ENCODE data around the gene TRABD. TPM values are rescaled to one million over a fixed set of nuclear protein-coding genes. Genes with fewer than 3 reads are reported as not detected.
A peak's percentile ranks its signal among the peaks of the same experiment; 100 is the strongest.

TRABD gene
- total RNA-seq, 6 experiments from 2014 or later = 25.0 to 36.0 (median 27.6) TPM

DNA sequence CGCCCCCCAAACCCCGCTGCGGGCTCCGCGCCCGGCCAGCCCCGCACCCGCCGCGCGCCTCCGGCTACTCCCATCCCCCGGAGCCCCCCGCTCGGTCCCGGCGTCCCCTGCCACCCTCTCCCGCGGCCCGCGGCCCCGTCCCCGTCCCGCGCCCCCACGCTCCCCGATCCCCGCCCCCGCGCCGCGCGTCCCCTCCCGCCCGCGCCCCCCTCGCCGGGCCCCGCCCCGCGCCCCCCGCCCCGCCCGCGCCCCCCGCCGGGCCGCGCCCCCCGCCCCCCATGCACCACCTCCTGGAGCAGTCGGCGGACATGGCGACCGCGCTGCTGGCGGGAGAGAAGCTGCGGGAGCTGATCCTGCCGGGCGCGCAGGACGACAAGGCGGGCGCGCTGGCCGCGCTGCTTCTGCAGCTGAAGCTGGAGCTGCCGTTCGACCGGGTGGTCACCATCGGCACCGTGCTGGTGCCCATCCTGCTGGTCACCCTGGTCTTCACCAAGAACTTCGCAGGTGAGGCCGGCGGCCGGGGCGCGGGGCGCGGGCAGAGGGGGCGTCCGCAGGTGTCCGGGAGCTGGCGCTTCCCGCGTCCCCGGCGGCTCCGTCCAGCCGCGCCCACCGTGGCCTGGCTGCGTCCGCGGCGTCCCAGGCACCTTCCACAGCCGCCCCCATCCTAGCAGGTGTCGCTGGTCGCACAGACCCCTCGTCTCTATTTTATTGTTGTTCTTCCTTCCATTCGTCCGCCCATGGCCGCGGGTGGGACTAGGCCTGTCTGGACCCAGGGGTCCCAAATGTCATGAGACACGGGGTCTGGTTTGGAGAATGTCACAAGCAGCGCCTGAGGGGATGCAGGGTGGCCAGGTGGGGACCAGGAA lies 15.0 kb upstream of the TRABD start, which contains the start of gene PANX2:
TSS of gene PANX2 (plus strand) at position 279 of the 866 bp plus-strand sequence. CDS start at position 279, 0 bp downstream.
- no peaks in the 10 kb centered on the region for H3K4me1 Mint-ChIP-seq (ENCODE audit: low read depth)
- H3K9me3 Mint-ChIP-seq = no peaks in the 10 kb centered on the region
- H3K4me3 Mint-ChIP-seq = peak within 1 kb of the TSS; percentile 76
- no peaks in the 10 kb centered on the region for H3K36me3 Mint-ChIP-seq (ENCODE audit: low read depth)
- DNase-seq = no peak
- TF ChIP-seq, protein P1, sequence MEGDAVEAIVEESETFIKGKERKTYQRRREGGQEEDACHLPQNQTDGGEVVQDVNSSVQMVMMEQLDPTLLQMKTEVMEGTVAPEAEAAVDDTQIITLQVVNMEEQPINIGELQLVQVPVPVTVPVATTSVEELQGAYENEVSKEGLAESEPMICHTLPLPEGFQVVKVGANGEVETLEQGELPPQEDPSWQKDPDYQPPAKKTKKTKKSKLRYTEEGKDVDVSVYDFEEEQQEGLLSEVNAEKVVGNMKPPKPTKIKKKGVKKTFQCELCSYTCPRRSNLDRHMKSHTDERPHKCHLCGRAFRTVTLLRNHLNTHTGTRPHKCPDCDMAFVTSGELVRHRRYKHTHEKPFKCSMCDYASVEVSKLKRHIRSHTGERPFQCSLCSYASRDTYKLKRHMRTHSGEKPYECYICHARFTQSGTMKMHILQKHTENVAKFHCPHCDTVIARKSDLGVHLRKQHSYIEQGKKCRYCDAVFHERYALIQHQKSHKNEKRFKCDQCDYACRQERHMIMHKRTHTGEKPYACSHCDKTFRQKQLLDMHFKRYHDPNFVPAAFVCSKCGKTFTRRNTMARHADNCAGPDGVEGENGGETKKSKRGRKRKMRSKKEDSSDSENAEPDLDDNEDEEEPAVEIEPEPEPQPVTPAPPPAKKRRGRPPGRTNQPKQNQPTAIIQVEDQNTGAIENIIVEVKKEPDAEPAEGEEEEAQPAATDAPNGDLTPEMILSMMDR (IDR thresholded peaks at IDR 0.05) = no peak
- peak within 1 kb of the TSS; percentile 49; the same call in 1 of the 2 replicates for H3K27ac Mint-ChIP-seq
- H3K27me3 Mint-ChIP-seq (ENCODE audit: insufficient read depth) = peaks cover 28% of the 10 kb centered on the region

DNA sequence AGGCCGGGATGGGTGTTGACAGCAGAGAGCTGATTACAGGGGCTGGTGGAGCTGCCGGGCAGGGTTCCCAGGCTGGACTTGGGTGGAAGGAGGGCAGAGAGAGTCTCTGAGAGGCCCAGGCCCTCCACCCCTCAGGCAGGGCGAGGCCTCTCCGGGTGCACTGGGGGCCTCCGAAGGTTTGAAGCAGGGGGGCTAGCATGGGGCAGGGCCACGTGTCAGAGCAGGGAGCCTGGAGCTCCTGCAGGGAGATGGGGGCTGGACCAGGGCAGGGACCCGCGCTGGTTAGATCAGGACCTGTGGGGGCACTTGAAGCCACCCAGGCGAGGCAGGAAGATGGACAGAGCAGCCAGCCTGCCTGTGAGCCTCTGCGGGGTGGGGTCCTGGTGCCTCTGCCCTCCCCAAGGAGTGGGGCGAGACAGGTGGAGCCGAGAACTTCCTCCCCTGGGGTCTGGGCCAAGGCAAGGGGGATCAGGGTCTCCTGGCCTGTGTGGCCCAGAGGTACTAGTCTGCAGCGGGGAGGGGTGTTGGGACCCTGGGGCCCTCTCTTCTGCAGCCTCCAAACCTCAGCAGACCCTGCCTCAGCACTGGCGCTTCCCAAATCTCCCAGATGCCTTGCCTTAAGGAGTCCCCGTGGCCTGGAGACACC lies 14.3 kb upstream of the TRABD start:
- Mint-ChIP-seq H3K9me3 (no peaks in the 10 kb centered on the region), H3K27me3 (ENCODE audit: insufficient read depth) (peaks cover 28% of the 10 kb centered on the region), H3K27ac (peak overlapping the region; percentile 49; the same call in 1 of the 2 replicates), H3K4me1 (ENCODE audit: low read depth) (no peaks in the 10 kb centered on the region), H3K4me3 (peak overlapping the region; percentile 76), H3K36me3 (ENCODE audit: low read depth) (no peaks in the 10 kb centered on the region)
- DNase-seq = no peak
- TF ChIP-seq, protein P1 (IDR thresholded peaks at IDR 0.05) = no peak

DNA sequence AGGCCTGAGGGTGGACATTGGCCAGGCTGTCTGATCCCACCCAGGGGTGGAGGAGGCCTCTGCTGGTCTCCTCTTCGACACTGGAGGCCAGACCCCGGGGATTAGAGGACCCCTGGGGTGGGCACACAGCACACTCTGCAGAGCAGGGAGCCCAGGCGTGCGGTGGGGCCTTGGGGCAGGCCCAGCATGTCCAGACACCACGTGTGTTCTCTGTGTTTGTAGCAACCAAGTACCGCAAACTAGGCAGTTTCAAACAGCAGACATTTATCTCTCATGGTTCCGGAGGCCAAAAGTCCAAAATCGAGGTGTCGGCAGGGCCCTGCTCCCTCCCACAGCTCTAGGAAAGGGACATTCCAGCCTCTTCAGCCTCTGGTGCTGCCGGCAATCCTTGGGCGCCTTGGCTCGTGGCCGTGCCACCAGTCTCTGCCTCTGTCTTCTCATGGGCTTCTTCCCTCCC lies 13.7 kb upstream of the TRABD start:
- H3K4me3 Mint-ChIP-seq = no peak overlapping the region
- H3K9me3 Mint-ChIP-seq = no peaks in the 10 kb centered on the region
- DNase-seq = no peak
- H3K27ac Mint-ChIP-seq = no peak overlapping the region
- H3K36me3 Mint-ChIP-seq (ENCODE audit: low read depth) = no peaks in the 10 kb centered on the region
- H3K27me3 Mint-ChIP-seq (ENCODE audit: insufficient read depth) = peaks cover 28% of the 10 kb centered on the region
- TF ChIP-seq, protein P1 (IDR thresholded peaks at IDR 0.05) = no peak
- H3K4me1 Mint-ChIP-seq (ENCODE audit: low read depth) = no peaks in the 10 kb centered on the region

DNA sequence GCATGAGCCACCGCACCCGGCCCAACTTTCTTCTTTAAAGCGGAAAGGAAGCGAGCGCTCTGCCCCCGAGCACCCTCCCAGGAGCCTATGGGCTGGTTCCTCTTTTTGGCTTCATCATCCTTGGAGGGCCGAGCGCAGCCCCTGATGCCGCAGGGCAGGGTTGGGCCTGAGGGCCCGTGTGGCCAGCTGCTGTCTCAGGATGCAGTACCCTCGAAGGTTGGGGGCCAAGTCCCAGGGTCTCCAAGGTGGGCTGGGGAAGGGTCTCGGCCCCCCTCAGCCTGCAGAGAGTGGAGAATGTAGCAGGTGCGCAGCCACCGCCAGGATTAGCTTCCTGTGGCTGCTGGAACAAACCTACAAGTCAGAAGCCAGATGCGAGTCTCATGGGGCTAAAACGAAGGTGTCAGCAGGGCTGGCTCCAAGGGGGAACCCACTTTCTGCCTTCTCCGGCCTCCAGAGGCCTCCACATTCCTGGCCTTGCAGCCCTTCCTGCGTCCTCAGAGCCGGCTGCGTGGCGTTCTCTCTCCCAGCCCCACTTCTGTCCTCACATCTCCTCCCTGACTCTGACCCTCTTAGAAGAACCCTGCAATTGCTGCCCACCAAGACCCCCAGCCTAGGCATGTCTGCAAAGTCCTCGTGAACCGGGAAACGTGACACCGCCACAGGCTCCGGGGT lies 12.3 kb upstream of the TRABD start:
- H3K27ac Mint-ChIP-seq = no peak overlapping the region
- no peaks in the 10 kb centered on the region for H3K9me3 Mint-ChIP-seq
- TF ChIP-seq, protein P1 (IDR thresholded peaks at IDR 0.05) = no peak
- no peaks in the 10 kb centered on the region for H3K36me3 Mint-ChIP-seq (ENCODE audit: low read depth)
- peaks cover 25% of the 10 kb centered on the region for H3K27me3 Mint-ChIP-seq (ENCODE audit: insufficient read depth)
- DNase-seq = no peak
- no peak overlapping the region for H3K4me3 Mint-ChIP-seq
- H3K4me1 Mint-ChIP-seq (ENCODE audit: low read depth) = no peaks in the 10 kb centered on the region

DNA sequence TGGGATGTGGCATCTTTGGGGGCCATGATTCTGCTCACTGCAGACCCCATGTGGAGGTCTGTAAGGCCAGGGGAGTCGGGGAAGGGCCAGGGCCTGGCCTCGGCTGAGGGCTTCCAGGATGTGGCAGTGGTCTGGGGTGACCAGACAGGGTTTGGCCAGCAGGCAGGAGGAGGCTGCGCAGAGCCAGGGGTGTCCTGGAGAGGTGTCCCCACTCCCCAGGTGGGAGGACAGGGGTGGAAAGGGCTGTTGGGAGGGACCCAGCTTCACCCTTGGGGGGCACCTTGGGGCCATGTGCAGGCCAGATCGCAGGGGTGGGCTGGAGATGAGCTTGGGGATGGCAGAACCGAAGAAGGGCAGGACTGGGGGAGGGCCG lies 11.7 kb upstream of the TRABD start:
- TF ChIP-seq, protein P1 (IDR thresholded peaks at IDR 0.05) = no peak
- Mint-ChIP-seq H3K4me1 (ENCODE audit: low read depth) (no peaks in the 10 kb centered on the region), H3K27ac (no peak overlapping the region), H3K27me3 (ENCODE audit: insufficient read depth) (peaks cover 20% of the 10 kb centered on the region), H3K4me3 (no peak overlapping the region), H3K36me3 (ENCODE audit: low read depth) (no peaks in the 10 kb centered on the region), H3K9me3 (no peaks in the 10 kb centered on the region)
- no peak for DNase-seq
